Thyroid gland (tissue), 4 donors: ENCODE results near the gene UQCR11. TPM values are rescaled to one million over a fixed set of nuclear protein-coding genes. Genes with fewer than 3 reads are reported as not detected.

Source experiments
- DNase-seq, 2 donors: peaks; one replicate each; pipeline ENCODE4 v3.0.0-alpha.2; 2019
- H3K27ac ChIP-seq, 3 donors: fragments of 200-600 bp; sonication (generic); 1 replicate in 2 of 3; 2 replicates in 1 of 3; pipeline ENCODE4 v1.5.1; 2016 to 2019; ENCODE audit warnings: mild to moderate bottlenecking in 1 of 3, moderate library complexity in 1 of 3
- H3K27me3 ChIP-seq: fragments of 200-600 bp; sonication (generic); one replicate; pipeline ENCODE4 v1.5.1; 2019
- H3K36me3 ChIP-seq, 2 donors: fragments of 200-600 bp; sonication (generic); one replicate each; pipeline ENCODE4 v1.5.1; 2016 to 2019
- H3K4me1 ChIP-seq, 2 donors: fragments of 200-600 bp; sonication (generic); one replicate each; pipeline ENCODE4 v1.5.1; 2017 to 2019
- H3K4me3 ChIP-seq, 3 donors: fragments of 200-600 bp; sonication (generic); replicated peaks in 1 of 3; 1 replicate in 2 of 3; 2 replicates in 1 of 3; pipeline ENCODE4 v1.5.1; 2016; ENCODE audit warnings: mild to moderate bottlenecking in 1 of 3
- H3K9me3 ChIP-seq: fragments of 200-600 bp; sonication (generic); one replicate; pipeline ENCODE4 v1.5.1; 2017
- POLR2A ChIP-seq, 2 donors: fragments of 450-650 bp; IDR thresholded peaks; one replicate each; pipeline ENCODE4 v1.6.1; 2017; ENCODE audit warnings: antibody characterized with exemption in 2 of 2, mild to moderate bottlenecking in 2 of 2, moderate library complexity in 1 of 2
- WGBS, 2 donors: methylation state at CpG; one replicate each; pipeline ENCODE4 v1.1.5; 2017; 5-methylcytosine and 5-hydroxymethylcytosine counted together
- intact Hi-C: fragments of 100-400 bp; cut with DNase I; formaldehyde crosslinking; loops from one replicate; pipeline ENCODE4 v1.15.1; 2023
- total RNA-seq, 4 donors: library from RNA; depleted of rRNA; stranded (reverse); fragments of >200 nt; gene quantifications; one replicate each; pipeline ENCODE4 v1.2.3, GENCODE V29; 2016
- TF ChIP-seq, protein P1 (sequence below), 6 experiments: fragments of 200-600 bp in 3 of 6; fragments of 450-650 bp in 3 of 6; sonication (generic) in 3 of 6; IDR thresholded peaks; one replicate each; pipeline ENCODE4 v1.5.1; 2016 to 2019; ENCODE audit warnings: antibody characterized with exemption in 6 of 6, mild to moderate bottlenecking in 2 of 6, inconsistent platforms in 1 of 6, moderate library complexity in 1 of 6

Gene UQCR11
- total RNA-seq, 4 donors from 2014 or later = 52.0 to 154 (median 61.9) TPM

DNA sequence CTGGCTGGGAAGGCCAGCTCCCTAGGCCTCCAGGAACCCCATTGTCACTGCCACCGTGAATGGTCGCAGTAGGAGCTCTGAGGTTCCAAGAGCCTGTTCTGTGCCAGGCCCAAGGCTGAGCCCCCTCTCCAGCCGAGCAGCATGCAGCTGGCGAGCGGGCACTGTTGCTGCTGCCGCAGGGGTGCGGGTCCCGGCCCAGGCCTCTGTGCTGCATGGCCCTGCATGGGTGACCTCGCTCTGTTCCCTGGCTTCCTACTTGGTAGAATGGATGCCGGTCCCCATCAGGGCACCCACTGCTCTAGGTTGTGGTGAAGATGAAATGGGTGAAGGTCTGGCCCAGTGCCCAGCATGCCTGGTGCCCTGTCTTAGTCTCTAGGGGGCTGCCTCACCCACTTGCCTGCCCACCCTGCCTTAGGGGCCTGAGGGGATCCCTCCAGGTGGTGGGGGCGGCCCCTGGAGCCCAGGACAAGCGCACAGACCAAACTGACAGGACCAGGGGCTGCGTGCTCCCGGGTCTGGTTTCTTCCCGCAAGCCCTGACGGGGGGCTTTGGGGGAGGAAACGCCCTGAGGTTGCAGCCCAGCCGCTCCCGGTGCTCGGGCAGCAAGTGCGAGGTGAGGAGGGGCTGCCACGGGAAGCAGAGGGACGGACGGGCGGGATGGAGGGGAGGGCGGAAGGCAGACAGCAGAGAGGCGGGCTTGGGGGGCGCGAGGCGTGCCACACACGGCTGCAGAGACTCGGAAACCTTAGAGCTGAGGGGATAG, 8.7 kb upstream of the UQCR11 start:
- TF ChIP-seq, protein P1, sequence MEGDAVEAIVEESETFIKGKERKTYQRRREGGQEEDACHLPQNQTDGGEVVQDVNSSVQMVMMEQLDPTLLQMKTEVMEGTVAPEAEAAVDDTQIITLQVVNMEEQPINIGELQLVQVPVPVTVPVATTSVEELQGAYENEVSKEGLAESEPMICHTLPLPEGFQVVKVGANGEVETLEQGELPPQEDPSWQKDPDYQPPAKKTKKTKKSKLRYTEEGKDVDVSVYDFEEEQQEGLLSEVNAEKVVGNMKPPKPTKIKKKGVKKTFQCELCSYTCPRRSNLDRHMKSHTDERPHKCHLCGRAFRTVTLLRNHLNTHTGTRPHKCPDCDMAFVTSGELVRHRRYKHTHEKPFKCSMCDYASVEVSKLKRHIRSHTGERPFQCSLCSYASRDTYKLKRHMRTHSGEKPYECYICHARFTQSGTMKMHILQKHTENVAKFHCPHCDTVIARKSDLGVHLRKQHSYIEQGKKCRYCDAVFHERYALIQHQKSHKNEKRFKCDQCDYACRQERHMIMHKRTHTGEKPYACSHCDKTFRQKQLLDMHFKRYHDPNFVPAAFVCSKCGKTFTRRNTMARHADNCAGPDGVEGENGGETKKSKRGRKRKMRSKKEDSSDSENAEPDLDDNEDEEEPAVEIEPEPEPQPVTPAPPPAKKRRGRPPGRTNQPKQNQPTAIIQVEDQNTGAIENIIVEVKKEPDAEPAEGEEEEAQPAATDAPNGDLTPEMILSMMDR (IDR thresholded peaks at IDR 0.05) = no peak
- no peak for TF ChIP-seq POLR2A (IDR thresholded peaks at IDR 0.05)
- no peaks in the 10 kb centered on the region for H3K27me3 ChIP-seq
- intact Hi-C loops = no loop called here

DNA sequence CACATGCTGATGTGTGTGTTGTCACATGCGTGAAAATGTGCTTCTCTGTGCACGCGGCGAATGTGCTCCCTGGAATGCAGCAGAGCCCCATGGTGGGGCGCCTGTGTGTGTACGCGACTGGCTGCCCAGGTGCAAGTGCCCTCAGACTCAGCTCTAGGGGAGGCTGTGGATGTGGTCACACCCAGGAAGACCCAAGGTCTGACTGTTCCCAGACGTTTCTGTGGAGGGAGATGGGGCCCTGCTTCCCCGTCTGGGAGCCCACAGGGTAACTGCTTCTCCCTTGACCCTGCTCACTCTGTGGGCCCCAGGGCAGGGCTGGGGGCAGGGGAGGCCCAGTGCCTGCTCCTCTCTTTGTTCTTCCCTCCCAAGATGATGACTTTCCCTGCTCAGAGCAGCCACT, 7.9 kb upstream of the UQCR11 start:
- Histone ChIP-seq H3K27me3 (no peaks in the 10 kb centered on the region), H3K4me3 (no peak overlapping the region), H3K27ac (no peak overlapping the region), H3K4me1 (no peaks in the 10 kb centered on the region), H3K9me3 (no peaks in the 10 kb centered on the region), H3K36me3 (peaks cover 17 to 26% of the 10 kb centered on the region in 2 donors)
- DNase-seq = no peak
- intact Hi-C loops = no loop called here
- TF ChIP-seq, protein P1 (IDR thresholded peaks at IDR 0.05) = no peak
- no peak for TF ChIP-seq POLR2A (IDR thresholded peaks at IDR 0.05)
- WGBS, 2 donors = 90 to 98% methylated on average over 6 to 7 of the region's 9 CpGs

More for the DNA sequence above, 8.7 kb upstream of the UQCR11 start:
- no peaks in the 10 kb centered on the region for H3K9me3 ChIP-seq
- no peak for DNase-seq
- H3K36me3 ChIP-seq = peaks cover 20 to 29% of the 10 kb centered on the region in 2 donors
- WGBS, 2 donors = 93% methylated on average over 17 to 24 of the region's 32 CpGs
- no peak overlapping the region for H3K27ac ChIP-seq
- no peak overlapping the region for H3K4me3 ChIP-seq
- no peaks in the 10 kb centered on the region for H3K4me1 ChIP-seq

DNA sequence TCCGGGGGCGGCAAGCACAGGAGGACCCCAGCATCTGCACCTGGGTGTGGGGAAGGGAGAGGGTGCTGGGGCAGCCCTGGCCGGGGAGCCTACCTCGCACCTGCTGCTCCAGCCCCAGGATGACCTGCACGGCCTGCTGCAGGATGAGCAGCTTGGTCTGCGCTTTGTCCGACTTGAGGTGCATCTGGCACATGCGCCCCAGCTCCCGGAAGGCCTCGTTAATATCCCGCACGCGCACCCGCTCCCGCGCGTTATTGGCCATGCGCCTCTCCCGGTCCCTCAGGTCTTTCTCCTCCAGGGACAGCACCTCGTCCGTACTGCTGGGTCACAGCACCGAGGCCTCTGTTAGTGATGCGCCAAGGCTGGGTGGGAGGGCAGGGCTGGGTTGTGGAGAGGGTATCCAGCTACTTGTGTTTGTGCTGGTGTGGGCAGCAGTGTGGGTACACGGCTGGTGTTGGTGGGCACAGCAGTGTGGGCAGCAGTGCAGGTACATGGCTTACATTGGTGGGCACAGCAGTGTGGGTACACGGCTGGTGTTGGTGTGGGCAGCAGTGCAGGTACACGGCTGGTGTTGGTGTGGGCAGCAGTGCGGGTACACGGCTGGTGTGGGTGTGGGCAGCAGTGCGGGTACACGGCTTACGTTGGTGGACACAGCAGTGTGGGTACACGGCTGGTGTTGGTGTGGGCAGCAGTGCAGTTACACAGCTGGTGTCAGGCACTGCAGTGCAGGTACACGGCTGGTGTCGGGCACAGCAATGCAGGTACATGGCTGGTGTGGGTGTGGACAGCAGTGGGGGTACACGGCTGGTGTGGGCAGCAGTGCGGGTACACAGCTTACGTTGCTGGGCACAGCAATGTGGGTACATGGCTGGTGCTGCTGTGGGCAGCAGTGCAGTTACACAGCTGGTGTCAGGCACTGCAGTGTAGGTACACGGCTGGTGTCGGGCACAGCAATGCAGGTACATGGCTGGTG, 7.1 kb upstream of the UQCR11 start:
- Histone ChIP-seq H3K4me1 (no peaks in the 10 kb centered on the region), H3K36me3 (peaks cover 17 to 26% of the 10 kb centered on the region in 2 donors), H3K9me3 (no peaks in the 10 kb centered on the region), H3K27ac (no peak overlapping the region), H3K27me3 (no peaks in the 10 kb centered on the region), H3K4me3 (no peak overlapping the region)
- intact Hi-C loops = no loop called here
- no peak for DNase-seq
- TF ChIP-seq POLR2A (IDR thresholded peaks at IDR 0.05) = no peak
- TF ChIP-seq, protein P1 (IDR thresholded peaks at IDR 0.05) = no peak
- 94 to 95% methylated on average over 35 to 38 of the region's 39 CpGs for WGBS, 2 donors

DNA sequence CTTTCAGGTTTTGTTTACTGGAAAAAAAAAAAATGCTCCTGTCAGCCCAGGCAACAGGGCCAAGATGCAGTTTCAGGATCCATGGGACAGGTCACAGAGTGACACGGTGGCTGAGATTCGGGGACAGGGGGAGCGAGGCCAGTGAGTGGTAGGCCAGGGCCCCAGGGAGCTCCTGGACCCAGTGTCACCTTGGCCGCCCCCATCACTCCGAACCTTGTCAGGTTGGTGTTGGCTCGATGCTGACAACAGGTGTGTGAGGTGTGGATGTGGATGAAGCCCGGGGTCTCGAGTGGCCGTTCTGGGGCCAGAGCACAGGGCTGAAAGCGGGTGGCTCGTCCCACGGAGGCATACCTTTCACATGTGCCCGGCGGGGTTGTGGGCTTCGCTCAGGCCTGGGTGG, 6.1 kb upstream of the UQCR11 start:
- H3K9me3 ChIP-seq = no peaks in the 10 kb centered on the region
- H3K36me3 ChIP-seq = peaks cover 17 to 26% of the 10 kb centered on the region in 2 donors
- DNase-seq = no peak
- TF ChIP-seq POLR2A (IDR thresholded peaks at IDR 0.05) = no peak
- TF ChIP-seq, protein P1 (IDR thresholded peaks at IDR 0.05) = no peak
- no peak overlapping the region for H3K27ac ChIP-seq
- H3K4me3 ChIP-seq = no peak overlapping the region
- intact Hi-C loops = no loop called here
- H3K27me3 ChIP-seq = no peaks in the 10 kb centered on the region
- H3K4me1 ChIP-seq = peaks cover under 1 to 2% of the 10 kb centered on the region in 2 donors
- 93% methylated on average over 14 to 15 of the region's 15 CpGs for WGBS, 2 donors
